Osteocyte (in vitro differentiated cells): ENCODE results near the gene NHERF2. TPM values are rescaled to one million over a fixed set of nuclear protein-coding genes. Genes with fewer than 3 reads are reported as not detected.

Source experiments
- DNase-seq: peaks from one replicate; pipeline ENCODE4 v3.0.0; 2021; ENCODE audit warnings: mixed read lengths; ENCODE audit not compliant: unreplicated experiment; ENCODE audit errors: extremely low spot score
- H3K27ac Mint-ChIP-seq: one replicate; pipeline ENCODE4 v1.8.0; 2021; ENCODE audit warnings: mild to moderate bottlenecking, mixed read lengths; ENCODE audit not compliant: unreplicated experiment
- H3K27me3 Mint-ChIP-seq: one replicate; pipeline ENCODE4 v1.8.0; 2021; ENCODE audit warnings: mixed read lengths; ENCODE audit not compliant: unreplicated experiment
- H3K36me3 Mint-ChIP-seq: one replicate; pipeline ENCODE4 v1.8.0; 2021; ENCODE audit warnings: mixed read lengths; ENCODE audit not compliant: unreplicated experiment
- H3K4me1 Mint-ChIP-seq: one replicate; pipeline ENCODE4 v1.8.0; 2021; ENCODE audit warnings: mixed read lengths; ENCODE audit not compliant: unreplicated experiment
- H3K4me3 Mint-ChIP-seq: one replicate; pipeline ENCODE4 v1.8.0; 2021; ENCODE audit warnings: mild to moderate bottlenecking, moderate library complexity, mixed read lengths; ENCODE audit not compliant: unreplicated experiment
- H3K9me3 Mint-ChIP-seq: one replicate; pipeline ENCODE4 v1.8.0; 2021; ENCODE audit warnings: mixed read lengths; ENCODE audit not compliant: unreplicated experiment
- CTCF ChIP-seq: fragments of 200-600 bp; sonication (generic); IDR thresholded peaks from 2 replicates; pipeline ENCODE4 v1.5.0; 2021; ENCODE audit warnings: antibody characterized with exemption, mild to moderate bottlenecking, moderate library complexity
- total RNA-seq: library from RNA; stranded (reverse); gene quantifications from 2 replicates; pipeline ENCODE4 v1.2.1, GENCODE V29; 2021

NHERF2 gene
- total RNA-seq, 1 donor from 2014 or later = 146 TPM

GRCh38 chr16:2053211-2053610 lies 26.5 kb downstream of the NHERF2 start:
- Mint-ChIP-seq H3K4me1 (peaks cover 10% of the 10 kb centered on the region), H3K9me3 (no peaks in the 10 kb centered on the region), H3K36me3 (peaks cover 17% of the 10 kb centered on the region), H3K27me3 (no peaks in the 10 kb centered on the region), H3K27ac (no peak overlapping the region), H3K4me3 (no peak overlapping the region)
- no peak for TF ChIP-seq CTCF
- no peak for DNase-seq

- no peaks in the 10 kb centered on the region for H3K27me3 Mint-ChIP-seq
- peaks cover 24% of the 10 kb centered on the region for H3K36me3 Mint-ChIP-seq
- no peak for DNase-seq
- H3K27ac Mint-ChIP-seq = no peak overlapping the region
- no peak overlapping the region for H3K4me3 Mint-ChIP-seq
- no peak for TF ChIP-seq CTCF
- peaks cover 4% of the 10 kb centered on the region for H3K4me1 Mint-ChIP-seq
- H3K9me3 Mint-ChIP-seq = no peaks in the 10 kb centered on the region
These were observed 27.2 kb downstream of the NHERF2 start for GRCh38 chr16:2053897-2054296.

- Mint-ChIP-seq H3K9me3 (no peaks in the 10 kb centered on the region), H3K27ac (no peak overlapping the region), H3K4me3 (no peak overlapping the region), H3K4me1 (no peaks in the 10 kb centered on the region), H3K36me3 (peaks cover 24% of the 10 kb centered on the region), H3K27me3 (no peaks in the 10 kb centered on the region)
- no peak for DNase-seq
- TF ChIP-seq CTCF = no peak
These were observed 28.0 kb downstream of the NHERF2 start for GRCh38 chr16:2054543-2055245.

- DNase-seq = no peak
These were observed 29.4 kb downstream of the NHERF2 start for GRCh38 chr16:2056077-2056476.

More at GRCh38 chr16:2056077-2056476, 29.4 kb downstream of the NHERF2 start:
- H3K36me3 Mint-ChIP-seq = peaks cover 27% of the 10 kb centered on the region
- no peaks in the 10 kb centered on the region for H3K4me1 Mint-ChIP-seq
- H3K4me3 Mint-ChIP-seq = no peak overlapping the region
- no peaks in the 10 kb centered on the region for H3K27me3 Mint-ChIP-seq
- TF ChIP-seq CTCF = peak; percentile 27
- H3K27ac Mint-ChIP-seq = no peak overlapping the region
- no peaks in the 10 kb centered on the region for H3K9me3 Mint-ChIP-seq
